Fibroblast of skin of left biceps (primary cell): Measurements from ENCODE around the gene RFPL2.
"Not testable (repeated sequence)": the region's sequence is repeated elsewhere in the genome, so short reads cannot be mapped to it uniquely, and the experiment has no call there.

Source experiments
- DNase-seq, 2 experiments: peaks; one replicate each; pipeline ENCODE4 v3.0.0-alpha.2; 2013; ENCODE audit warnings: low read depth in 2 of 2

RFPL2 gene

GRCh38 chr22:32205974-32206773 is 1.3 kb upstream of the RFPL2 start:
- DNase-seq: no peak

GRCh38 chr22:32204040-32204855 is 625 bp downstream of the RFPL2 start:
- no peak for DNase-seq

DNA sequence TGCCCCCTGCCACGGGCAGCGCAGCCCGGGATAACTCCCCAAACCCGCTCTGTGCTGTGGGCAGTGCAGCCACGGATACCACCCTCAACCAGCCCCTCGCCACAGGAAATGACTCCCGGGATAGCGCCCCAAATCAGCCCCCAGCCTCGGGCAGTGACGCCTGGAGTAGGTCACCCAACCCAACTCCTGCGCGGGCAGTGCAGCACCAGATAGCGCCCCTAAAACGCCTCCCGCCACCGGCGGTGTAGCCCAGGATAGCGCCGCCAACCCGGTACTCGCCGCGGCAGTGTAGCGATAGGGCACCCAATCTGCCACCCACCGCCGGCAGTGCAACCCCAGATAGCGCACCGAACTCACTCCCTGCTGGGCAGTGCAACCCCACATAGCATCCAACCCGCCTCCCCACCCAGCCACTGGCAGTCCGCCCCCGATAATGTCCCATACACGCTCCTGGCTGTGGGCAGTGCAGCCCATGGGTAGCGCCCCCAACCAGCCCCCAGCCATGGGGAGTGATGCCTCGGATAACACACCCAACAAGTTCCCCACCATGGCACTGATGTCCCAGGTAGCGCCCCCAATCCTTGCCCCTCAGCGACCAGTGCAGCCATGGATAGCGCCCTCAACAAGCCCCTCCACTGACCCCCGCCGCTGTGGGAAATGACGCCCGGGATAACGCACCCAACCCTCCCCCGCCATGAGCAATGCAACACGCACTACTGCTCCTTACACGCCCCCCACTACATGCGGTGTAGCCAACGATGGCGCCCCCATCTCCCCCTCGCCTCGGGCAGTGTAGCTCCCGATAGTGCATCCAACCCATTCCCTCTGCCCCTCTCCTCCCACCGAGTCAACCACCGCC is 1.5 kb downstream of the RFPL2 start:
- DNase-seq: no peak

DNA sequence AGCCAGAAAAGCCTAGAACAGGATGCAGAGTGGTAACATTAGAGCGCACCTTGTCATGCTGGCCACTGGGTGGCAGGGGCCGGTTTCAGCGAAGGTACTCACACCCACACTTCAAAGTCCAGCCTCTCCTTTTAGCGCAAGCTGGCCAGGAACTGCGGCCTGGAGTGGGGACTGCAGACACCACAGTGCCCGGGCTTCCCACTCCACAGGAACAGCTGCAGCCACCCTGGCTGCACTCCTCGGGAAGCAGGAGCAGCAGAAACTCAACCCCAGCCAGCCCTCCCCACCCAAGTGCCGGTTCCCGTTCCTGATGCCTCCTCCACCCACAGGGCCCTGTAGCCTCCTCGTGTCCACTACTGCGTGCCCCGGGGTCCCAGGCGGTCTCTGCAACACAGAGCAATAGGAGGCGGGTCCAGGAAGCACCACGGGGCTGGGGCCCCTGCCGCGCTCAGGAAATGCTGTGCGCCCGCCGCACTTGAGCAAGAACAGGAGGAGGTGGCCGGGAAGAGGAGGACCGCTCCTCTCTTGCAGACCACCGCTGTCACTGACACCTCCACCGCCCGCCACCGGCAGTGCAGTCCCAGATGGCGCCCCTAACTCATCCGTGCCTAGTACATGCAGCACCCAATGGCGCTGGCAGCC is 2.2 kb downstream of the RFPL2 start:
- DNase-seq: no peak

- DNase-seq: no peak
Observed at GRCh38 chr22:32202161-32202538, 2.7 kb downstream of the RFPL2 start.

GRCh38 chr22:32200752-32201151 is 4.1 kb downstream of the RFPL2 start:
- DNase-seq: no peak

DNA sequence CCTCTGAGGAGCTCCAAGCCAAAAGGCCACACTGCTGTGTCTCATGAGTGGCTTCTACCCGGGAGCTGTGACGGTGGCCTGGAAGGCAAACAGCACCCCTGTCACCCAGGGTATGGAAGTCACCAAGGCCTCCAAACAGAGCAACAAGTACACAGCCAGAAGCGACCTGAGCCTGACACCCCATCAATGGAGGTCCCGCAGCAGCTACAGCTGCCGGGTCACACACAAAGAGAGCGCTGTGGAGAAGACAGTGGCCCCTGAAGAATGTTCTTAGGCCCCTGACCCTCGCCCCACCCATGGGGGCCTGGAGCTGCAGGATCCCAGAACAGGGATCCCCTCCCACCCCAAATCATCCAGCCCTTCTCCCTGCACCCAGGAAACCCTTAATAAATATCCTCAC is 4.9 kb downstream of the RFPL2 start:
- no peak for DNase-seq

GRCh38 chr22:32199341-32199740 is 5.5 kb downstream of the RFPL2 start:
- DNase-seq: no peak

DNA sequence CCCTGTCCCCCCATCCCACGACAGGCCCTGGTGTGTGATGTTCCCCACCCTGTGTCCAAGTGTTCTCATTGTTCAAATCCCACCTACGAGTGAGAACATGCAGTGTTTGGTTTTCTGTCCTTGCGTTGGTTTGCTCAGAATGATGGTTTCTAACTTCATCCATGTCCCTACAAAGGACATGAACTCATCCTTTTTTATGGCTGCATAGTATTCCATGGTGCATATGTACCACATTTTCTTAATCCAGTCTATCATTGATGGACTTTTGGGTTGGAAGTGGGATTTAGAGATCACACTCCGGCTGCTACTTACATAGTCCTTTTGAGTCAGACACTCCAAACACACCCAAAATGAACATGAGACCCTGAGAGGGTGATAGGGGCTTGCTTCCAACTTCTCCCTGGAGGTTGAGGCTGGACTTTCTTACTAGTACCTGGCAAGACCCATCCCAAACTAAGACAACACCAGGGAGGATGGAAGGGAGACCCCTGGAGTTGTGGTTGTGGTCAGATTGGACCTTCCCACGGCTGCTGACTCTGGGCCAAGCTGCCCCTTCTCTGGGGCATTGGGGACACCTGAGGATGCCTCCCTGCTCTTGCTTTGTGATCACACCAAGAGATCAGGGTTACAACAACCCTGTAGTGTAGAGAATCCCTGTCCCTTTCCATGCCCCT is 7.2 kb downstream of the RFPL2 start:
- DNase-seq: not testable (repeated sequence)

DNA sequence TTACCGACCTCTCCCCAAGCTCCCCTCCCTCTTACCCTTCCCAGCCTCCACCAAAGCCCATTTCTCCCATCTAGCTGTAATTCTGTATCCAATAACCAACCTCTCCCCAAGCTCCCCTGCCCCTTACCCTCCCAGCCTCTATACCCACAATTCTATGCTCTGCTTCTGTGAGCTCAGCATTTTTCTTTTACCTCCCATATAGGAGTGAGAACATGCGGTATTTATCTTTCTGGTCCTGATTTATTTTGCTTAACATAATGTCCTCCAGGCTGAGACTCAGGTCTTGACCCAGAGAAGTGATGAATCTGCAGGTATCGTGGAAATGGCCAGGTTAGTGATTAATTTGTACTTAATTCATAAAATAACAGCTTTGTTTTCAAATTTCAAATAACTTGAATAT is 9.0 kb downstream of the RFPL2 start:
- not testable (repeated sequence) for DNase-seq

- not testable (repeated sequence) for DNase-seq
Observed at GRCh38 chr22:32193346-32193745, 11.5 kb downstream of the RFPL2 start.

DNA sequence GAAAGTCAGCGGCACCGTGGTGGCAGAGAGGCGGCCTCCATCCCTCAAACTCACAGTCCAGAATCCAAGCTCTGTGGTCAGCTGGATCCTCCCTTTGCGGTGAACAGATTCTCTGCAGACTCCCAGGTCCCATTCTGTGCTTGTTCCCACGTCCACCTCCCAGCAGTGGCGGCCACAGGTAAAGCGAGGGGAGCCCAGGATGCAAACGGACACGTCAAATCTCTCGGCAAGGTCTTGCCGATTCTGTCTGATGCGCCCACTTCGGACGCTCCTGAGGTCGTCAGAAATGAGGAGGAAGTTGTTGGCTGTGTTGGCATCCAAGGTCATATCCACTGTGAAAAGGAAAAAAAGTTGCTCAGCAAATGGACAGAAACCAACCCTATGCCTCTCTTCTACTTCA is 13.9 kb downstream of the RFPL2 start:
- DNase-seq: not testable (repeated sequence)

- DNase-seq: no peak
Observed at GRCh38 chr22:32185821-32186220, 19.1 kb downstream of the RFPL2 start.

GRCh38 chr22:32183625-32184024 is 21.2 kb downstream of the RFPL2 start:
- no peak for DNase-seq

- no peak for DNase-seq
Observed at GRCh38 chr22:32181043-32181442, 23.8 kb downstream of the RFPL2 start.

DNA sequence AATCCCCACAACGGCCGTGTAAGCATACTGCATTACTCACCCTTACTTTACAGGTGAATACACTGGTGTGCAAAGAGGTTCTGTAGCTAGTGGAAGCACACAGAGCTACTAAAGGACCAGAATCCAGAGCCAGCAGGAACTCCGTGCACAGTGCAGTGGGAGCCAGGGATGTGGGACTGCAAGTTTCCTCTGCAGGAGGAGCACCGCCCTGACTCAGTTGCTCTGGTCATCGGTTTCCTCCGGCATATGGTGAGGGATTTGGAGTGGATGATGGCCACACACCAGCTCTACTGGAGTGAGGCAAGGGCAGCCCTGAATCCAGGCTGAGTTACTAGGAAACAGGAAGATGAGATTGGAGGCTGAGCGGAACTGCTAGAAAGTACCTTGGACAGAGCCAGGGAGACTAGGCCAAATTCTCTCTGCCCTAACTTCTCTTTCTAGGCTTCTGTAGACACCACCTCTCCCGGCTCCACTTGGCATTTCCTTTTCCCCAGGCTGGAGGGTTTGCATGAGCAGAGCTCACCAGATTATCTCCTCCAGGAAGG is 27.6 kb downstream of the RFPL2 start:
- DNase-seq: no peak

DNA sequence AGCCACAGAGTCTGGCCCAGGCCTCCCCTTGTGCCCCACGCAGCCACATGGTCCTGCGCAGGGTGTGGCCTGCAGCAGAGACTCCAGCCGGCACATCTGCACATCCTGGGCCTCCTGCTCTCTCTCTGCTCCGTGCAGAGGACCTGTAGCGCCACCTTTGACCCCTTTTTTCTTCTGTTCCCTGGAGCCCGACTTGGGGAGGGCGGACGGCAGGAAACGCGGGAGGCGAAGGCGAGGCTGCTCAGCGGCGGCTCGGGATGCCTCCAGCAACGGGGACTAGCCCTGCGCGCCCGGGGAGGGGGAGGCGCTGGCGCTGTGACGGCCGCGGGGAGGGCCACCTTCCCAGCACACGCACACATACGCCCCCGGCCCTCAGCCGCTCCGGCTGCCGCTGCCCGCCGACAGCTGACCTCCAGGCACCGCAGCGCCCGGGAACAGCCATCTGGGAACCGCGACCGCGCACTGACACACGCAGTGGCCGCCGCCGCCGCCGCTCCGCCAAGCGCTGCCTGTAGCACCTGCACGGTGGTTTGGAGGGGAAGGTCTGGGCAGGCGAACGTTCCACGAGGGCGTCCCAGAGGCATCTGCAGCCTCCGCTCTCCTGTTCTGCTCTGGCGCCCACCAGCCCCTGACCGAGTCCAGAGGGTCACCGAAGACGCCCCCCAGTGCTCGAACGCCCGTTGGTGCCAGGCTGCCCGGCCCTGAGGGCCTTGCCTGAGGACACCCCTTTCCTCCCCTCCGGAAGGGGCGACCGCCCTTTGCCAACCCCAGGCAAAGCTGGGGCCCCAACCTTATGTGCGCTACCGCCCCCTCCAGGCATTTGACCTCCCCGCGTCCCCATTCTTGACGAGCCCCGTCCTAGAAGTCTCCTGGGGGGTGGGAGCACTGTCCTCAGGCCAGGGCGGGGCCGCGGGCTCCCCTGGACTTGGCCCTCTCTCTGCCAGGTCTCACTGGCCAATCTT is 28.9 kb downstream of the RFPL2 start:
- no peak for DNase-seq

DNA sequence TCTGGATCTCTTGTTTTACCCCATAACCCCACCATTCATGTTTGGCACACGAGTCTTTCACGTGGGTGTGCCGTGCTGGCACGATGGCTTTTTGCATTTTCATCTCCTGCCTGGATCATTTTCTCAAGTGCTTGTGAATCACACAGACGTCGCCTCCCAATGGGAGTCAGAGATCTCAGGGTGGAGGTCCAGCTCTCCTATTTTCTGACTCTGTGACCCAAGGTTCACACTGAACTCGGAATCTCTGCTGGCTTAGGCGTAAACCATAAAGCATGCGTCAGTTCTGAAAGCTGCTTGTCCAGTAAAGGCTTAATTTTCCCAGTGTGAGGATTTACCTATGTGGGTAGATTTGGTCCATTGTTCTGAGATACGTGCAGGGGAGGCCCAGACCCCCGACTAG is 29.8 kb downstream of the RFPL2 start:
- DNase-seq: no peak

DNA sequence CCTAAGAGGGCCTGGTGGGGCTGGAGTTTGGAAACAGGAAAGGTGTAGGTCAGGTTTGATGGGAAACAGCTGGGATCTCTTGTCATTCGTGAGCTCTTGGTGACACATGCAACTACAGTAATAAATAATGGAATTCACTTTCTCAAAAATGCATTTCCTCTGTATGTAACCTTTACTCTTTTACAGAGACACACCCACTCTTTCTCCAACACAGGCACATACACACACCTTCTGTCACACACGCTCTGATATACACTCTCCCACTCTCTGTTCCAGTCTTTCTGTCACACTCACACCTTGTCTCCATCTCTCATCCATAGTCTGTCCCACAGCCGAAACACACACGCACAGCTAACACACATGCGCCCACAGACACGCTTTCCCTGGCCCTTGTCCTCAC is 39.2 kb downstream of the RFPL2 start:
- no peak for DNase-seq
